GM19043 (cell line): ENCODE measurements around the gene TGFBI.
"Not testable (repeated sequence)": the region's sequence is repeated elsewhere in the genome, so short reads cannot be mapped to it uniquely, and the experiment has no call there.

ENCODE experiments used
- ATAC-seq: cut with Tn5 transposase; IDR thresholded peaks from one replicate; pipeline ENCODE4 v1.9.1; 2021; ENCODE audit warnings: low read depth; ENCODE audit not compliant: unreplicated experiment

TGFBI gene

GRCh38 chr5:136042665-136043121 lies 13.9 kb downstream of the TGFBI start:
- ATAC-seq, result no peak

GRCh38 chr5:136043551-136043950 lies 14.8 kb downstream of the TGFBI start:
- ATAC-seq, result no peak

- ATAC-seq, result no peak
These were observed 15.3 kb downstream of the TGFBI start for GRCh38 chr5:136043968-136044610.

- not testable (repeated sequence) for ATAC-seq
These were observed 16.2 kb downstream of the TGFBI start for GRCh38 chr5:136045026-136045425.

GRCh38 chr5:136046246-136046645 lies 17.5 kb downstream of the TGFBI start:
- ATAC-seq, result no peak

- ATAC-seq, result no peak
These were observed 19.1 kb downstream of the TGFBI start for GRCh38 chr5:136047858-136048257.

- ATAC-seq, result no peak
These were observed 20.2 kb downstream of the TGFBI start for GRCh38 chr5:136048966-136049365.

GRCh38 chr5:136051486-136052220 lies 22.9 kb downstream of the TGFBI start:
- ATAC-seq, result no peak

GRCh38 chr5:136052692-136053335 lies 24.0 kb downstream of the TGFBI start:
- no peak for ATAC-seq

- ATAC-seq, result no peak
These were observed 24.8 kb downstream of the TGFBI start for GRCh38 chr5:136053336-136054141.

GRCh38 chr5:136054142-136055019 lies 25.6 kb downstream of the TGFBI start:
- ATAC-seq, result no peak

- ATAC-seq, result no peak
These were observed 27.0 kb downstream of the TGFBI start for GRCh38 chr5:136055612-136056309.

- ATAC-seq, result no peak
These were observed 27.5 kb downstream of the TGFBI start for GRCh38 chr5:136056336-136056735.

- ATAC-seq, result no peak
These were observed 28.1 kb downstream of the TGFBI start for GRCh38 chr5:136056771-136057335.

- no peak for ATAC-seq
These were observed 28.7 kb downstream of the TGFBI start for GRCh38 chr5:136057401-136058038.

- no peak for ATAC-seq
These were observed 29.5 kb downstream of the TGFBI start for GRCh38 chr5:136058039-136058971.

GRCh38 chr5:136058972-136059354 lies 30.2 kb downstream of the TGFBI start:
- ATAC-seq, result no peak
